Neural cell (in vitro differentiated cells): ENCODE results near the gene SLX4.

Experiments
- CTCF ChIP-seq: fragments of 450-650 bp; IDR thresholded peaks from 2 replicates; pipeline ENCODE4 v1.5.1; 2014; ENCODE audit warnings: antibody characterized with exemption, mild to moderate bottlenecking, moderate library complexity; ENCODE audit not compliant: poor library complexity, severe bottlenecking
- EP300 ChIP-seq: fragments of 450-650 bp; conservative IDR thresholded peaks from 2 replicates; pipeline ENCODE4 v1.6.1; 2014; ENCODE audit warnings: antibody characterized with exemption, mild to moderate bottlenecking, moderate library complexity; ENCODE audit not compliant: poor library complexity, severe bottlenecking
- EZH2 ChIP-seq: fragments of 200-600, 300-800 bp; shearing (Covaris generic), sonication (generic); IDR thresholded peaks from 2 replicates; pipeline ENCODE4 v1.6.1; 2014; ENCODE audit warnings: antibody characterized with exemption, low read length, borderline replicate concordance, mild to moderate bottlenecking; ENCODE audit not compliant: insufficient read depth, poor library complexity, severe bottlenecking
- MXI1 ChIP-seq: fragments of 450-650 bp; conservative IDR thresholded peaks from 2 replicates; pipeline ENCODE4 v1.6.1; 2014; ENCODE audit warnings: antibody characterized with exemption, mild to moderate bottlenecking; ENCODE audit not compliant: poor library complexity, severe bottlenecking
- POLR2AphosphoS5 ChIP-seq: IDR thresholded peaks from 2 replicates; pipeline ENCODE4 v1.6.1; 2012
- RAD21 ChIP-seq: fragments of 450-650 bp; conservative IDR thresholded peaks from 2 replicates; pipeline ENCODE4 v1.6.1; 2014; ENCODE audit warnings: antibody characterized with exemption, mild to moderate bottlenecking, moderate library complexity
- REST ChIP-seq: IDR thresholded peaks from 2 replicates; pipeline ENCODE4 v1.6.1; 2012; ENCODE audit warnings: borderline replicate concordance
- SMC3 ChIP-seq: fragments of 450-650 bp; conservative IDR thresholded peaks from 2 replicates; pipeline ENCODE4 v1.6.1; 2014; ENCODE audit warnings: antibody characterized with exemption, mild to moderate bottlenecking, moderate library complexity; ENCODE audit not compliant: poor library complexity
- TAF1 ChIP-seq: IDR thresholded peaks from 2 replicates; pipeline ENCODE4 v1.6.1; 2012; ENCODE audit warnings: low read depth

GRCh38 chr16:3583303-3584038 is 27.9 kb downstream of the SLX4 start:
- no peak for TF ChIP-seq CTCF
- no peak for TF ChIP-seq POLR2AphosphoS5
- no peak for TF ChIP-seq MXI1
- TF ChIP-seq REST: no peak
- TF ChIP-seq EZH2: no peak
- no peak for TF ChIP-seq EP300
- TF ChIP-seq TAF1: no peak
- no peak for TF ChIP-seq RAD21
- TF ChIP-seq SMC3: no peak
